Measurements from ENCODE around the gene SPRED3. TPM values are rescaled to one million over a fixed set of nuclear protein-coding genes. Genes with fewer than 3 reads are reported as not detected.

SPRED3 gene
- total RNA-seq, 1 experiment from 2014 or later = 3.5 TPM

GRCh38 chr19:38367041-38367440 lies 21.5 kb upstream of the SPRED3 start:
- Mint-ChIP-seq H3K9me3 (ENCODE audit: unreplicated experiment) (no peaks in the 10 kb centered on the region), H3K27me3 (ENCODE audit: insufficient read depth, unreplicated experiment) (no peaks in the 10 kb centered on the region), H3K4me1 (ENCODE audit: low read depth, unreplicated experiment) (peaks cover 6% of the 10 kb centered on the region), H3K36me3 (ENCODE audit: insufficient read depth, unreplicated experiment) (peaks cover 8% of the 10 kb centered on the region), H3K27ac (ENCODE audit: unreplicated experiment) (no peak overlapping the region), H3K4me3 (ENCODE audit: unreplicated experiment) (no peak overlapping the region)
- no peak overlapping the region for H3K4me3 ChIP-seq (ENCODE audit: low read depth, low read length)
- peaks cover 6% of the 10 kb centered on the region for H3K4me1 ChIP-seq
- CTCF ChIA-PET = interaction anchor here (0.6 to 1.3 kb wide), 2 partner anchors 36 to 293 kb away, joined by 5 read pairs; partner anchors contain the start of gene FAM98C
- intact Hi-C loops (cut with micrococcal nuclease; ENCODE audit: unreplicated experiment) = no loop called here
- no peak for TF ChIP-seq CTCF (IDR thresholded peaks at IDR 0.05; ENCODE audit: insufficient read depth in 1 of 2, low read depth in 1 of 2, low read length in 1 of 2, severe bottlenecking in 1 of 2, unreplicated experiment in 1 of 2)
- BruUV-seq (replicated peaks) = no TSS peak
- POLR2A ChIA-PET = no interaction called here
- no peaks in the 10 kb centered on the region for H3K9me3 ChIP-seq
- no peak for DNase-seq
- H3K36me3 ChIP-seq (ENCODE audit: control insufficient read depth, insufficient read depth, low read length) = no peaks in the 10 kb centered on the region
- H3K27me3 ChIP-seq (replicated peaks; ENCODE audit: control insufficient read depth, insufficient read depth, low read length) = no peaks in the 10 kb centered on the region

- Mint-ChIP-seq H3K4me3 (ENCODE audit: unreplicated experiment) (no peak overlapping the region), H3K27me3 (ENCODE audit: insufficient read depth, unreplicated experiment) (no peaks in the 10 kb centered on the region), H3K4me1 (ENCODE audit: low read depth, unreplicated experiment) (peaks cover 6% of the 10 kb centered on the region), H3K9me3 (ENCODE audit: unreplicated experiment) (no peaks in the 10 kb centered on the region), H3K27ac (ENCODE audit: unreplicated experiment) (no peak overlapping the region), H3K36me3 (ENCODE audit: insufficient read depth, unreplicated experiment) (peaks cover 2% of the 10 kb centered on the region)
- intact Hi-C loops (cut with micrococcal nuclease; ENCODE audit: unreplicated experiment) = no loop called here
- H3K4me3 ChIP-seq (ENCODE audit: low read depth, low read length) = no peak overlapping the region
- TF ChIP-seq CTCF (IDR thresholded peaks at IDR 0.05; ENCODE audit: insufficient read depth in 1 of 2, low read depth in 1 of 2, low read length in 1 of 2, severe bottlenecking in 1 of 2, unreplicated experiment in 1 of 2) = no peak
- POLR2A ChIA-PET = interaction anchor here (0.5 kb wide), 1 partner anchor 482 kb away, joined by 3 read pairs; no protein-coding TSS in a partner anchor
- no peaks in the 10 kb centered on the region for H3K9me3 ChIP-seq
- H3K4me1 ChIP-seq = no peaks in the 10 kb centered on the region
- H3K27me3 ChIP-seq (replicated peaks; ENCODE audit: control insufficient read depth, insufficient read depth, low read length) = no peaks in the 10 kb centered on the region
- DNase-seq = no peak
- H3K36me3 ChIP-seq (ENCODE audit: control insufficient read depth, insufficient read depth, low read length) = no peaks in the 10 kb centered on the region
- BruUV-seq (replicated peaks) = no TSS peak
- CTCF ChIA-PET = no interaction called here
Measured at GRCh38 chr19:38369584-38369983, 18.9 kb upstream of the SPRED3 start.

- H3K27me3 Mint-ChIP-seq (ENCODE audit: insufficient read depth, unreplicated experiment) = no peaks in the 10 kb centered on the region
- intact Hi-C loops (cut with micrococcal nuclease; ENCODE audit: unreplicated experiment) = no loop called here
- ChIA-PET CTCF (interaction anchor here (0.8 kb wide), 1 partner anchor 18 kb away, joined by 6 read pairs; the partner anchor contains the start of gene GGN), POLR2A (no interaction called here)
- no peak overlapping the region for H3K4me3 ChIP-seq (ENCODE audit: low read depth, low read length)
- peaks cover 6% of the 10 kb centered on the region for H3K4me1 Mint-ChIP-seq (ENCODE audit: low read depth, unreplicated experiment)
- no peaks in the 10 kb centered on the region for H3K9me3 ChIP-seq
- H3K36me3 ChIP-seq (ENCODE audit: control insufficient read depth, insufficient read depth, low read length) = no peaks in the 10 kb centered on the region
- H3K9me3 Mint-ChIP-seq (ENCODE audit: unreplicated experiment) = no peaks in the 10 kb centered on the region
- DNase-seq = no peak
- TF ChIP-seq CTCF (IDR thresholded peaks at IDR 0.05; ENCODE audit: insufficient read depth in 1 of 2, low read depth in 1 of 2, low read length in 1 of 2, severe bottlenecking in 1 of 2, unreplicated experiment in 1 of 2) = no peak
- BruUV-seq (replicated peaks) = no TSS peak
- peaks cover 10% of the 10 kb centered on the region for H3K36me3 Mint-ChIP-seq (ENCODE audit: insufficient read depth, unreplicated experiment)
- H3K4me3 Mint-ChIP-seq (ENCODE audit: unreplicated experiment) = no peak overlapping the region
- no peak overlapping the region for H3K27ac Mint-ChIP-seq (ENCODE audit: unreplicated experiment)
- no peaks in the 10 kb centered on the region for H3K27me3 ChIP-seq (replicated peaks; ENCODE audit: control insufficient read depth, insufficient read depth, low read length)
- no peaks in the 10 kb centered on the region for H3K4me1 ChIP-seq
Measured at GRCh38 chr19:38370299-38370698, 18.2 kb upstream of the SPRED3 start.
